DOHH2 (cell line): ENCODE measurements around the gene CYP4V2.

Source experiments
- H3F3A ChIP-seq: fragments of 200-600 bp; sonication (generic), shearing (Covaris generic); 2 replicates; pipeline ENCODE4 v1.6.0; 2016; ENCODE audit warnings: antibody characterized with exemption, mild to moderate bottlenecking; ENCODE audit not compliant: control insufficient read depth, insufficient read depth
- H3K27ac ChIP-seq: fragments of 200-600 bp; sonication (generic); 2 replicates; pipeline ENCODE4 v1.5.1; 2014; ENCODE audit warnings: low read depth, mild to moderate bottlenecking, low read length, moderate library complexity
- H3K27me3 ChIP-seq: fragments of 200-600 bp; sonication (generic); 2 replicates; pipeline ENCODE4 v1.6.1; 2014; ENCODE audit warnings: mild to moderate bottlenecking, low read length, mixed read lengths; ENCODE audit not compliant: control insufficient read depth
- H3K36me3 ChIP-seq: fragments of 200-600 bp; sonication (generic); 2 replicates; pipeline ENCODE4 v1.6.1; 2014; ENCODE audit warnings: mild to moderate bottlenecking, low read length, moderate library complexity, mixed read lengths; ENCODE audit not compliant: control insufficient read depth
- H3K4me1 ChIP-seq: fragments of 200-600 bp; sonication (generic); 2 replicates; pipeline ENCODE4 v1.6.1; 2014; ENCODE audit warnings: mild to moderate bottlenecking, low read length, mixed read lengths; ENCODE audit not compliant: control insufficient read depth
- H3K4me2 ChIP-seq: fragments of 200-600 bp; sonication (generic); 2 replicates; pipeline ENCODE4 v1.6.0; 2014; ENCODE audit warnings: mild to moderate bottlenecking, low read length, moderate library complexity
- H3K4me3 ChIP-seq: fragments of 200-600 bp; sonication (generic); 2 replicates; pipeline ENCODE4 v1.5.1; 2014; ENCODE audit warnings: mild to moderate bottlenecking, low read length, mixed read lengths
- H3K79me2 ChIP-seq: fragments of 200-600 bp; sonication (generic); 2 replicates; pipeline ENCODE4 v1.6.1; 2014; ENCODE audit warnings: mild to moderate bottlenecking, low read length, mixed read lengths; ENCODE audit not compliant: control insufficient read depth
- H3K9me2 ChIP-seq: fragments of 200-600 bp; sonication (generic); replicated peaks from 2 replicates; pipeline ENCODE4 v1.6.1; 2014; ENCODE audit warnings: mild to moderate bottlenecking, low read length, mixed read lengths; ENCODE audit not compliant: control insufficient read depth
- H3K9me3 ChIP-seq: fragments of 200-600 bp; sonication (generic); 2 replicates; pipeline ENCODE4 v1.6.1; 2014; ENCODE audit warnings: antibody characterized with exemption, low read length, mixed read lengths; ENCODE audit not compliant: control insufficient read depth, insufficient read depth
- H4K20me1 ChIP-seq: fragments of 200-600 bp; sonication (generic); 2 replicates; pipeline ENCODE4 v1.6.0; 2014; ENCODE audit warnings: low read depth, mild to moderate bottlenecking, antibody characterized with exemption, low read length, moderate library complexity; ENCODE audit not compliant: control insufficient read depth, insufficient read depth
- CTCF ChIP-seq: fragments of 200-600 bp; sonication (generic); IDR thresholded peaks from one replicate; pipeline ENCODE4 v1.5.1; 2014; ENCODE audit warnings: antibody characterized with exemption, mild to moderate bottlenecking, low read depth, low read length; ENCODE audit not compliant: poor library complexity, severe bottlenecking
- EZH2phosphoT487 ChIP-seq: fragments of 200-600 bp; sonication (generic); IDR thresholded peaks from 2 replicates; pipeline ENCODE4 v1.6.1; 2017; ENCODE audit warnings: borderline replicate concordance, mild to moderate bottlenecking, antibody characterized with exemption, low read length, moderate library complexity, mixed read lengths

The CYP4V2 gene

DNA sequence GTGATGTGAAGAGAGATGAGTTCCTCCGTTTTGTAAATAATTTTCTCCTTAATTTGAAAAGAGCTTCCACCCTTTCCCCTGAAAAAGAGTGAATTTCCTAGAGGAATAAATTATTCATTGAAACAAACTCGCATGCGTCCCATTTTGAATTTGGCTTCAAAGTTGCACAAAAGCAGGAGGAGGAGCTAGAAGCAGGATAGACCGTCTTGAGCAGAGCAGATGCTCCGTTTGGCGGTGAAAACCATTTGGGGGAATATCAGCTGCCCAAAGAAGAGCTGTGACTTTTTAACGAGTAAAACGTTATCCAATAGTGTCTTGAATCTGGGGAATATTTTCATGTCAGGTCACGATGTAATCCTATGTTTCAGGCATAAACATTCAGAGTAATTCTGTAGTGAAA is 44.9 kb upstream of the CYP4V2 start:
- Histone ChIP-seq H3K27me3 (peaks cover 7% of the 10 kb centered on the region), H3K79me2 (peaks cover 11% of the 10 kb centered on the region), H3K4me3 (peak overlapping the region; percentile 76), H3K4me2 (peak overlapping the region; percentile 83), H3K36me3 (no peaks in the 10 kb centered on the region; the same call in 1 of the 2 replicates), H3F3A (peaks cover 46% of the 10 kb centered on the region), H3K4me1 (peaks cover 71% of the 10 kb centered on the region), H3K9me3 (no peaks in the 10 kb centered on the region), H3K27ac (peak overlapping the region; percentile 93), H3K9me2 (no peaks in the 10 kb centered on the region), H4K20me1 (no peaks in the 10 kb centered on the region)
- TF ChIP-seq CTCF (no peak), EZH2phosphoT487 (no peak)

DNA sequence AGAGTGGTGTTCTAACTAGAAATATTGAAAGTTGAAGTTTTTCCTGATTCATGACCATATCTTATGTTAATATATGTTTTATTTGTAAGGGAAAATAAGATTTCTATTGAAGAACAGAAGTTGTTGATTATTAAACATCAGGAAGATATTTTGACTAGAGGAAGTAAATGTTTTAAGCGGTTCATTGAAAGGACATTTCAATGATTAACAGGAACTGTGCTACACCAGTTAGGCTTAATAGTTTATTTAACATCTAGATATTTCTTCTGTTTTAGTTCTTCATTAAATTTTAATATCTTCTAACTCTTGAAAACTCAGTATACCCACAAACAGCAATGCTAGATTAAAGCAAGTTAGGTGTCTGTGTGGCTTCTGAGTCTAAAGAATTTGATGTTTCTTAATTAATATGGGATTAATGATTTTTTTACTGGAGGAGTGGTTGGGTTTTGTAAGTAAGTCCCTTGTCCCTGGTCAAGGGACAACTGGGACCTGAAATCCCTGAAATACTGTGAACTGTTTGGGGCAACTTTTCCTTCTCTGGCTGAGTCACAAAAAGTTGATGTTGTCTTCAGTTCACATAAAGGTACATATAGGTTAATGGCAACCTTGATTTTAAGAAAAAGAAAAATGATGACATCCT is 42.9 kb upstream of the CYP4V2 start:
- TF ChIP-seq CTCF: no peak
- TF ChIP-seq EZH2phosphoT487: no peak
- no peaks in the 10 kb centered on the region for H4K20me1 ChIP-seq
- peaks cover 11% of the 10 kb centered on the region for H3K79me2 ChIP-seq
- H3K27me3 ChIP-seq: peaks cover 7% of the 10 kb centered on the region
- no peaks in the 10 kb centered on the region for H3K9me2 ChIP-seq
- peak overlapping the region; percentile 71 for H3K4me3 ChIP-seq
- H3K9me3 ChIP-seq: no peaks in the 10 kb centered on the region
- peak overlapping the region; percentile 83 for H3K4me2 ChIP-seq
- H3K4me1 ChIP-seq: peaks cover 91% of the 10 kb centered on the region
- H3K27ac ChIP-seq: peak overlapping the region; percentile 93
- peaks cover 61% of the 10 kb centered on the region for H3F3A ChIP-seq
- no peaks in the 10 kb centered on the region; the same call in 1 of the 2 replicates for H3K36me3 ChIP-seq

GRCh38 chr4:186149872-186150271 is 41.5 kb upstream of the CYP4V2 start:
- H3K27me3 ChIP-seq: no peaks in the 10 kb centered on the region

More at GRCh38 chr4:186149872-186150271, 41.5 kb upstream of the CYP4V2 start:
- TF ChIP-seq CTCF (peak; percentile 64), EZH2phosphoT487 (no peak)
- Histone ChIP-seq H3K4me2 (peak overlapping the region; percentile 83), H3K4me1 (peaks cover 96% of the 10 kb centered on the region), H3K27ac (peak overlapping the region; percentile 93), H3K4me3 (peak overlapping the region; percentile 71), H3F3A (peaks cover 66% of the 10 kb centered on the region), H4K20me1 (no peaks in the 10 kb centered on the region), H3K9me3 (no peaks in the 10 kb centered on the region), H3K36me3 (peaks cover 4% of the 10 kb centered on the region; the same call in 1 of the 2 replicates), H3K9me2 (no peaks in the 10 kb centered on the region), H3K79me2 (peaks cover 11% of the 10 kb centered on the region)
